ENCODE measurements around the gene PFN4.

Gene PFN4

GRCh38 chr2:24104906-24105305 lies 18.2 kb downstream of the PFN4 start:
- no peak overlapping the region for H2AFZ ChIP-seq (ENCODE audit: low read length)
- no peak for DNase-seq
- no peaks in the 10 kb centered on the region for H3K9me3 ChIP-seq (replicated peaks; ENCODE audit: insufficient read depth, low read length)
- H3K9me2 ChIP-seq (replicated peaks; ENCODE audit: insufficient read depth, low read length) = no peaks in the 10 kb centered on the region
- TF ChIP-seq EZH2phosphoT487 (IDR thresholded peaks at IDR 0.05; ENCODE audit: low read length) (no peak), EZH2 (optimal IDR thresholded peaks at IDR 0.05; ENCODE audit: low read depth, low read length) (no peak)
- TF ChIP-seq, protein P1, sequence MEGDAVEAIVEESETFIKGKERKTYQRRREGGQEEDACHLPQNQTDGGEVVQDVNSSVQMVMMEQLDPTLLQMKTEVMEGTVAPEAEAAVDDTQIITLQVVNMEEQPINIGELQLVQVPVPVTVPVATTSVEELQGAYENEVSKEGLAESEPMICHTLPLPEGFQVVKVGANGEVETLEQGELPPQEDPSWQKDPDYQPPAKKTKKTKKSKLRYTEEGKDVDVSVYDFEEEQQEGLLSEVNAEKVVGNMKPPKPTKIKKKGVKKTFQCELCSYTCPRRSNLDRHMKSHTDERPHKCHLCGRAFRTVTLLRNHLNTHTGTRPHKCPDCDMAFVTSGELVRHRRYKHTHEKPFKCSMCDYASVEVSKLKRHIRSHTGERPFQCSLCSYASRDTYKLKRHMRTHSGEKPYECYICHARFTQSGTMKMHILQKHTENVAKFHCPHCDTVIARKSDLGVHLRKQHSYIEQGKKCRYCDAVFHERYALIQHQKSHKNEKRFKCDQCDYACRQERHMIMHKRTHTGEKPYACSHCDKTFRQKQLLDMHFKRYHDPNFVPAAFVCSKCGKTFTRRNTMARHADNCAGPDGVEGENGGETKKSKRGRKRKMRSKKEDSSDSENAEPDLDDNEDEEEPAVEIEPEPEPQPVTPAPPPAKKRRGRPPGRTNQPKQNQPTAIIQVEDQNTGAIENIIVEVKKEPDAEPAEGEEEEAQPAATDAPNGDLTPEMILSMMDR (IDR thresholded peaks at IDR 0.05; ENCODE audit: low read length) = no peak
- H3K4me3 ChIP-seq (ENCODE audit: low read length) = no peak overlapping the region
- no peaks in the 10 kb centered on the region for H3K79me2 ChIP-seq (ENCODE audit: low read length)
- no peaks in the 10 kb centered on the region for H3K27me3 ChIP-seq (replicated peaks; ENCODE audit: insufficient read depth, low read length)
- no peak overlapping the region for H3K9ac ChIP-seq (ENCODE audit: low read length)
- H4K20me1 ChIP-seq (ENCODE audit: insufficient read depth, low read length) = no peaks in the 10 kb centered on the region
- no peaks in the 10 kb centered on the region for H3F3A ChIP-seq (ENCODE audit: insufficient read depth, low read length)
- no peaks in the 10 kb centered on the region for H3K4me1 ChIP-seq (ENCODE audit: low read length)
- H3K27ac ChIP-seq (ENCODE audit: low read length) = no peak overlapping the region
- H3K4me2 ChIP-seq (ENCODE audit: low read depth, low read length) = no peak overlapping the region
- no peaks in the 10 kb centered on the region for H3K36me3 ChIP-seq (replicated peaks; ENCODE audit: insufficient read depth, low read length)

DNA sequence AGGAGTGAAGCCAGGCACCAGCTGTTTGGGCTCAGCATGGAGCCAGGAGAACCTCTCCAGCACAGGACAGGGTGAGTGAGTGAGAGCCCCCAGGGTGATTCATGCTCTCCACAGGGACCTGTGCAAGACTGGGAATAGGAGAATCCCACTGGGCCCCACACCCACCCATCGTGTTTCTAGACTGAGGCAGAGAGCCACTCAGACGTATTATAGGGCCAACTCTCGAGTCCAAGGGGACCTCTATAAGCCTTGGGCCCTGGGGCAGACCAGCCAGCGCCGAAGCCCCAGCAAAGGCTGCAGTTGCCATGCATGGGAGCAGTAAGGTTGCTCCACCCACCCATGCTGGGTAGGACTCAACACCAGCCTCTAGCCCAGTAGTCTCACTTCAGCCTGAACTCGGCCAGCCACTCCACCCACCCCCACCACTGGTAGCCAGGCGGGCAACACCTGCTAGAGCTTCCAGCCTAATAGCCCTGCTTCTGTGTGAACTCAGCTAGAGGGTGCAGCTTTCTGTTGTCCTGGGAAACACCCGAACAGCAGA lies 19.0 kb downstream of the PFN4 start:
- Histone ChIP-seq H3K4me1 (ENCODE audit: low read length) (no peaks in the 10 kb centered on the region), H3K79me2 (ENCODE audit: low read length) (no peaks in the 10 kb centered on the region), H2AFZ (ENCODE audit: low read length) (no peak overlapping the region), H3K9ac (ENCODE audit: low read length) (no peak overlapping the region), H3F3A (ENCODE audit: insufficient read depth, low read length) (no peaks in the 10 kb centered on the region), H4K20me1 (ENCODE audit: insufficient read depth, low read length) (no peaks in the 10 kb centered on the region), H3K9me3 (replicated peaks; ENCODE audit: insufficient read depth, low read length) (no peaks in the 10 kb centered on the region), H3K36me3 (replicated peaks; ENCODE audit: insufficient read depth, low read length) (no peaks in the 10 kb centered on the region), H3K27ac (ENCODE audit: low read length) (no peak overlapping the region), H3K9me2 (replicated peaks; ENCODE audit: insufficient read depth, low read length) (no peaks in the 10 kb centered on the region), H3K27me3 (replicated peaks; ENCODE audit: insufficient read depth, low read length) (no peaks in the 10 kb centered on the region), H3K4me2 (ENCODE audit: low read depth, low read length) (no peak overlapping the region), H3K4me3 (ENCODE audit: low read length) (no peak overlapping the region)
- DNase-seq = no peak
- TF ChIP-seq, protein P1 (IDR thresholded peaks at IDR 0.05; ENCODE audit: low read length) = no peak
- TF ChIP-seq EZH2 (optimal IDR thresholded peaks at IDR 0.05; ENCODE audit: low read depth, low read length) = no peak
- TF ChIP-seq EZH2phosphoT487 (IDR thresholded peaks at IDR 0.05; ENCODE audit: low read length) = no peak

GRCh38 chr2:24102677-24103076 lies 20.5 kb downstream of the PFN4 start:
- no peaks in the 10 kb centered on the region for H3F3A ChIP-seq (ENCODE audit: insufficient read depth, low read length)
- H3K9me2 ChIP-seq (replicated peaks; ENCODE audit: insufficient read depth, low read length) = no peaks in the 10 kb centered on the region
- no peak overlapping the region for H3K27ac ChIP-seq (ENCODE audit: low read length)
- no peaks in the 10 kb centered on the region for H3K4me1 ChIP-seq (ENCODE audit: low read length)
- DNase-seq = no peak
- no peaks in the 10 kb centered on the region for H3K36me3 ChIP-seq (replicated peaks; ENCODE audit: insufficient read depth, low read length)
- H2AFZ ChIP-seq (ENCODE audit: low read length) = no peak overlapping the region
- TF ChIP-seq EZH2phosphoT487 (IDR thresholded peaks at IDR 0.05; ENCODE audit: low read length) = no peak
- TF ChIP-seq, protein P1 (IDR thresholded peaks at IDR 0.05; ENCODE audit: low read length) = no peak
- no peak for TF ChIP-seq EZH2 (optimal IDR thresholded peaks at IDR 0.05; ENCODE audit: low read depth, low read length)
- H3K79me2 ChIP-seq (ENCODE audit: low read length) = no peaks in the 10 kb centered on the region
- H3K4me3 ChIP-seq (ENCODE audit: low read length) = no peak overlapping the region
- no peaks in the 10 kb centered on the region for H4K20me1 ChIP-seq (ENCODE audit: insufficient read depth, low read length)
- H3K9me3 ChIP-seq (replicated peaks; ENCODE audit: insufficient read depth, low read length) = no peaks in the 10 kb centered on the region
- no peak overlapping the region for H3K4me2 ChIP-seq (ENCODE audit: low read depth, low read length)
- H3K27me3 ChIP-seq (replicated peaks; ENCODE audit: insufficient read depth, low read length) = no peaks in the 10 kb centered on the region
- no peak overlapping the region for H3K9ac ChIP-seq (ENCODE audit: low read length)

All from MM.1S (cell line).